ENCODE data around the gene RBM33. TPM values are rescaled to one million over a fixed set of nuclear protein-coding genes. Genes with fewer than 3 reads are reported as not detected.

Gene RBM33
- polyA plus RNA-seq, 1 donor (not counting 4 experiments of a cell fraction or from before 2014, with no cell fraction given), result 8.9 TPM

DNA sequence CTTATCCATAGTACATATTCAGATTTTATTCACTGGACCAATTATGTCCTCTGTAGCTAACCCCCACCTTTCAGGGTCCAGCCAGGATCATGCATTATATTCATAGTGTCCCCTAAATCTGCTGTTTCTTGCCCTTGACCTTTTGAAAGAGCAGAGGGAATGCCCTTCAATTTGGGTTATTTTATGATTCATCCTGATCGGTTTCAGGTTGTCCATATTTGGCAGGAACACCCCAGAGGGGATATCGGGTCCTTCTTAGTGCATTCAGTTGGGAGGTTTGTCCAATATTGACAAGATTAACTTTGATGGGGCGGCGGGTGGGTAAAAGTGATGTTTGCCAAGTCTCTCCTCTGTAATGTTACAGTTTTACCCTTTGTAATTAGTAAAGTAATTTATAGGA is 106.9 kb downstream of the RBM33 start:
- Histone ChIP-seq H3K4me3 (ENCODE audit: control insufficient read depth in 2 of 3, extremely low read depth in 1 of 3, insufficient read depth in 2 of 3, low read depth in 1 of 3, low read length in 3 of 3) (no peak overlapping the region), H3K9ac (ENCODE audit: control insufficient read depth, extremely low read depth, insufficient read depth, low read length) (no peak overlapping the region), H4K20me1 (ENCODE audit: control insufficient read depth, extremely low read depth, insufficient read depth, low read length) (peaks cover 12% of the 10 kb centered on the region), H3K9me3 (ENCODE audit: control insufficient read depth, low read depth, low read length) (no peaks in the 10 kb centered on the region), H3K79me2 (ENCODE audit: control insufficient read depth, insufficient read depth, low read length) (peaks cover 62% of the 10 kb centered on the region), H2AFZ (ENCODE audit: control insufficient read depth, low read length) (no peak overlapping the region), H3K27ac (ENCODE audit: control insufficient read depth, insufficient read depth, low read length) (no peak overlapping the region), H3K36me3 (ENCODE audit: control insufficient read depth in 2 of 2, extremely low read depth in 1 of 2, insufficient read depth in 2 of 2, low read length in 2 of 2) (no peaks in the 10 kb centered on the region), H3K4me2 (ENCODE audit: control insufficient read depth, extremely low read depth, insufficient read depth, low read depth, low read length) (no peak overlapping the region), H3K4me1 (ENCODE audit: control insufficient read depth, extremely low read depth, insufficient read depth, low read length) (peaks cover 15% of the 10 kb centered on the region), H3K27me3 (ENCODE audit: control insufficient read depth, extremely low read depth, insufficient read depth, low read length) (no peaks in the 10 kb centered on the region), H3K9me1 (ENCODE audit: control insufficient read depth, extremely low read depth, insufficient read depth, low read length) (peaks cover 3% of the 10 kb centered on the region)
- dilution Hi-C loops (cut with MboI; ENCODE audit: extremely low pct_ligation_motif_present, low sequenced_read_pairs), result no loop called here
- no peak for TF ChIP-seq EZH2 (IDR thresholded peaks at IDR 0.05; ENCODE audit: low read length)
- TF ChIP-seq, protein P1, sequence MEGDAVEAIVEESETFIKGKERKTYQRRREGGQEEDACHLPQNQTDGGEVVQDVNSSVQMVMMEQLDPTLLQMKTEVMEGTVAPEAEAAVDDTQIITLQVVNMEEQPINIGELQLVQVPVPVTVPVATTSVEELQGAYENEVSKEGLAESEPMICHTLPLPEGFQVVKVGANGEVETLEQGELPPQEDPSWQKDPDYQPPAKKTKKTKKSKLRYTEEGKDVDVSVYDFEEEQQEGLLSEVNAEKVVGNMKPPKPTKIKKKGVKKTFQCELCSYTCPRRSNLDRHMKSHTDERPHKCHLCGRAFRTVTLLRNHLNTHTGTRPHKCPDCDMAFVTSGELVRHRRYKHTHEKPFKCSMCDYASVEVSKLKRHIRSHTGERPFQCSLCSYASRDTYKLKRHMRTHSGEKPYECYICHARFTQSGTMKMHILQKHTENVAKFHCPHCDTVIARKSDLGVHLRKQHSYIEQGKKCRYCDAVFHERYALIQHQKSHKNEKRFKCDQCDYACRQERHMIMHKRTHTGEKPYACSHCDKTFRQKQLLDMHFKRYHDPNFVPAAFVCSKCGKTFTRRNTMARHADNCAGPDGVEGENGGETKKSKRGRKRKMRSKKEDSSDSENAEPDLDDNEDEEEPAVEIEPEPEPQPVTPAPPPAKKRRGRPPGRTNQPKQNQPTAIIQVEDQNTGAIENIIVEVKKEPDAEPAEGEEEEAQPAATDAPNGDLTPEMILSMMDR (optimal IDR thresholded peaks at IDR 0.05 in 1 of 3, IDR thresholded peaks at IDR 0.05 in 1 of 3, conservative IDR thresholded peaks at IDR 0.05 in 1 of 3; ENCODE audit: extremely low read depth in 1 of 3, insufficient read depth in 2 of 3, low read length in 3 of 3), result no peak
- no peak for FAIRE-seq
- no peak for DNase-seq (ENCODE audit: low read depth, low spot score)

DNA sequence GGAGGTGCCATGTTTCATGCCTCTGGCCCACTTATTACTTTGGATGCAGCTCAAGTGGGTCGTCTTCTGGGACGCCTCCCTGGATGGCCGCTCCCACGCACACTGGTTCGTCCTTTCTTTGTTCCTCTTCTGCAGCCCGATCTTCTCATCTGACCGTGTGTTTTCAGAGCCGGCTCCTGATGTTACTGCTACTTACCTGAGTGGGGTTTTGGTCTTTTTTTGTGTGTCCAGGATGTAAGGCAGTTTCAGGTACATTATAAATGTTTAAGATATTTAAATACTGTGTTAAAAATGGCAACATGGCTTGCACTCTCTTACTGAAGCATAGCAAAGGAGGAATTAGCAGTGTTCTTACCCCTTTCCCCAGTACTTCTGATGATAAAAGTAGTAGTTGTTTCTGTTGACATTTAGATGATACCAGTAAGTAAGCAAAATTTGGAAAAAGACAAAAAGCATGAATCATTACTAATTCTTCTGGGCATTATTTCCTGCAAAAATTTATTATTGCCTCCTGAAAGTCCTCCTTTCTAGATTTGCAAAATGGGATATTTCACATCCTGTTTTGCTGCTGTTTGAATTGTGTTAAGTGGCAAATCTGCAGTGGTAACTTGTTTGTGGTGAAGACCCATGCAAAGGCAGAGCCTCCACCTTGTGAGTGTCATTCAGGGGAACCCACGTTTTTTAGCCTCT is 108.4 kb downstream of the RBM33 start:
- Histone ChIP-seq H3K4me2 (ENCODE audit: control insufficient read depth, extremely low read depth, insufficient read depth, low read depth, low read length) (peak overlapping the region; percentile 31), H3K9ac (ENCODE audit: control insufficient read depth, extremely low read depth, insufficient read depth, low read length) (no peak overlapping the region), H4K20me1 (ENCODE audit: control insufficient read depth, extremely low read depth, insufficient read depth, low read length) (peaks cover 16% of the 10 kb centered on the region), H3K4me3 (ENCODE audit: control insufficient read depth in 2 of 3, extremely low read depth in 1 of 3, insufficient read depth in 2 of 3, low read depth in 1 of 3, low read length in 3 of 3) (no peak overlapping the region), H3K36me3 (ENCODE audit: control insufficient read depth in 2 of 2, extremely low read depth in 1 of 2, insufficient read depth in 2 of 2, low read length in 2 of 2) (peaks cover 0 to 3% of the 10 kb centered on the region in 2 experiments), H3K4me1 (ENCODE audit: control insufficient read depth, extremely low read depth, insufficient read depth, low read length) (peaks cover 15% of the 10 kb centered on the region), H3K79me2 (ENCODE audit: control insufficient read depth, insufficient read depth, low read length) (peaks cover 70% of the 10 kb centered on the region), H3K27ac (ENCODE audit: control insufficient read depth, insufficient read depth, low read length) (no peak overlapping the region), H2AFZ (ENCODE audit: control insufficient read depth, low read length) (no peak overlapping the region), H3K9me3 (ENCODE audit: control insufficient read depth, low read depth, low read length) (no peaks in the 10 kb centered on the region), H3K27me3 (ENCODE audit: control insufficient read depth, extremely low read depth, insufficient read depth, low read length) (no peaks in the 10 kb centered on the region), H3K9me1 (ENCODE audit: control insufficient read depth, extremely low read depth, insufficient read depth, low read length) (peaks cover 3% of the 10 kb centered on the region)
- FAIRE-seq (no peak), DNase-seq (ENCODE audit: low read depth, low spot score) (no peak)
- TF ChIP-seq, protein P1 (optimal IDR thresholded peaks at IDR 0.05 in 1 of 3, IDR thresholded peaks at IDR 0.05 in 1 of 3, conservative IDR thresholded peaks at IDR 0.05 in 1 of 3; ENCODE audit: extremely low read depth in 1 of 3, insufficient read depth in 2 of 3, low read length in 3 of 3), result no peak
- TF ChIP-seq EZH2 (IDR thresholded peaks at IDR 0.05; ENCODE audit: low read length), result no peak
- dilution Hi-C loops (cut with MboI; ENCODE audit: extremely low pct_ligation_motif_present, low sequenced_read_pairs), result no loop called here
